DMS 273 treated with DMSO at 0.1 percent for 48 hours (cell line): ENCODE results near the gene STXBP4.

Experiments used
- DNase-seq: peaks from one replicate; lab custom pipeline; 2025; lab: John Stamatoyannopoulos, UW

STXBP4 gene

GRCh38 chr17:54971147-54971546, 2.6 kb downstream of the STXBP4 start:
- no peak for DNase-seq

GRCh38 chr17:54971901-54972300, 3.3 kb downstream of the STXBP4 start:
- no peak for DNase-seq

- DNase-seq = no peak
Observed at GRCh38 chr17:54972406-54973138, 4.0 kb downstream of the STXBP4 start.

- no peak for DNase-seq
Observed at GRCh38 chr17:54974759-54975158, 6.2 kb downstream of the STXBP4 start.

GRCh38 chr17:54976316-54976715, 7.8 kb downstream of the STXBP4 start:
- DNase-seq = no peak

- no peak for DNase-seq
Observed at GRCh38 chr17:54977744-54978143, 9.2 kb downstream of the STXBP4 start.

- no peak for DNase-seq
Observed at GRCh38 chr17:54979657-54980056, 11.1 kb downstream of the STXBP4 start.

- DNase-seq = no peak
Observed at GRCh38 chr17:54980375-54980774, 11.8 kb downstream of the STXBP4 start.

GRCh38 chr17:54982399-54982798, 13.8 kb downstream of the STXBP4 start:
- DNase-seq = no peak

- DNase-seq = no peak
Observed at GRCh38 chr17:54983260-54983659, 14.7 kb downstream of the STXBP4 start.

GRCh38 chr17:54985476-54985875, 16.9 kb downstream of the STXBP4 start:
- DNase-seq = no peak

- no peak for DNase-seq
Observed at GRCh38 chr17:54990118-54990517, 21.6 kb downstream of the STXBP4 start.

- DNase-seq = no peak
Observed at GRCh38 chr17:54991567-54991966, 23.0 kb downstream of the STXBP4 start.

- no peak for DNase-seq
Observed at GRCh38 chr17:54992797-54993639, 24.5 kb downstream of the STXBP4 start.

- no peak for DNase-seq
Observed at GRCh38 chr17:54996441-54996840, 27.9 kb downstream of the STXBP4 start.

GRCh38 chr17:55002458-55002857, 33.9 kb downstream of the STXBP4 start:
- no peak for DNase-seq

GRCh38 chr17:55004484-55004883, 35.9 kb downstream of the STXBP4 start:
- no peak for DNase-seq

- no peak for DNase-seq
Observed at GRCh38 chr17:55005520-55005919, 37.0 kb downstream of the STXBP4 start.

GRCh38 chr17:55023626-55024025, 55.1 kb downstream of the STXBP4 start:
- no peak for DNase-seq

- no peak for DNase-seq
Observed at GRCh38 chr17:55037828-55038227, 69.3 kb downstream of the STXBP4 start.

GRCh38 chr17:55038291-55038690, 69.7 kb downstream of the STXBP4 start:
- DNase-seq = no peak

GRCh38 chr17:55040611-55041010, 72.0 kb downstream of the STXBP4 start:
- no peak for DNase-seq

- DNase-seq = no peak
Observed at GRCh38 chr17:55053855-55054254, 85.3 kb downstream of the STXBP4 start.
